KBM-7 (cell line): Measurements from ENCODE around the gene GJA10.

ENCODE experiments used
- DNase-seq: peaks from one replicate; pipeline ENCODE4 v3.0.0-alpha.2; 2015
- in situ Hi-C: fragments of 300-500 bp; cut with MboI; formaldehyde crosslinking; loops from 2 replicates; pipeline ENCODE4 v1.14.3; 2020; ENCODE audit warnings: low sequenced_read_pairs, low pct_unique_long_range_greater_than_20kb, mixed read lengths

GJA10 gene

DNA sequence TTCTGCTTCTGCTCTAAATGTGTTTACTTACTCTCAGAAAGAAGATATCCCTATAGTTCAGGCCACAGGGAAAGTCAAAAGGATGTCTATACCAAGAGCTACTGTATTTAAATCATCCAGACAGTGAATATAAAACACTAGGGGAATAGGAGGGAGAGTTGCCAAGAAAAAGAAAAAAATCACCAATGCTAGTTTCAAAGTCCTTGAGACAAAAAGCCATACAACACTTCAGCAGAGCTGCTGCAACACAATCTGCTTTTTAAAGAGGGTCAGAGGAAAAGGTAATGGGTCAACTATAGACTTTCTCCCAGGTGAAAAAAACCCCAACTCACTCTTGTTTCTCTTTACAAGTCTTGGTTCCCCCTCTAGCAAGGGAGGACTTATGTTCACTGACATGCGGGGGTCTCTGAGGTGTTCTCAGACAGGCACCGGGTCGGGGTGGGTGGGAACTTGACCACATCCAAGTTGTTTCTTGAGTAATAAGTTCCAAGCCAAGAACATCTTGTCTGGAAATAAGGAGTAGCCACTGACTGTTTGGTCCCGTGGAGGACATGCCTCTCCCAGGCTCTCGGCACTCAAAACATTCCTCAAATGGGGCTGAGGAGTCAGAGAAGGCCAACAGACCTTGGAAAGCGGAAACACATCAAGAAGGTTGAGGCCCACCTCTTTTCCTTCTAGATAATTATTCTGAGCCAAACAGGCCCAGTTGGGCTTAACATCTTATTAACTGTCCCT is 47.7 kb downstream of the GJA10 start:
- in situ Hi-C loops: loop anchor here (10.0 kb wide), 1 partner anchor 533 kb away; no protein-coding TSS in a partner anchor
- no peak for DNase-seq

- in situ Hi-C loops: loop anchor here (10.0 kb wide), 1 partner anchor 532 kb away; no protein-coding TSS in a partner anchor
- DNase-seq: no peak
These were observed 48.3 kb downstream of the GJA10 start for GRCh38 chr6:89942601-89943000.

DNA sequence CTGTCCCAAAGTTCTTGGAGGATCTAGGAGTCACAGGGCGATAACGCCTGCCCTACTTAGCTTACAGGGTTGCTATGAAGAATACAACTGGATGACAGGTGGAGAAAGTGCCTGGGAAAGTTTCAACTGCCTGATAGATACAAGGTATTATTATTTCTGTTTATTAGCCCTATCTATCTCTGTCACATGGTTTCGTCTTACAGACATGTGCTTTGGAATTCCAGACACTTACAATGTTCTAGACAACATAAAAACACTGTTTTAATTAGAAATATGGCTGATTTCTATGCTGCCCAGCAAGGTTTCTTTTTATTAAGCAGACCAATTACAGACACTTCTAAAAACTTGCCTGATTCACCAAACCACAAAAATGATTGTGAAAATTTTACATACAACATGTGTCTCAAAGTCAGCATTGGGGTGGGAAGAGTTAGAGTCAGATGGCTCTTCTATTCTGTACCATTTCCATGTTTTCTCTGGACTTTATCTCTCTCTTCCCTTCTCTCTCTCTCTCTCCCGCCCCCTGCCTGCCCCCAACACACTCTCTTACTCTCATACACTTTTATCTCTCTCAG is 50.0 kb downstream of the GJA10 start:
- in situ Hi-C loops: loop anchor here (10.0 kb wide), 1 partner anchor 531 kb away; no protein-coding TSS in a partner anchor
- DNase-seq: no peak

- in situ Hi-C loops: loop anchor here (10.0 kb wide), 1 partner anchor 530 kb away; no protein-coding TSS in a partner anchor
- DNase-seq: peak; percentile 55
These were observed 50.6 kb downstream of the GJA10 start for GRCh38 chr6:89944826-89945407.
